Omental fat pad (tissue), 4 donors: Measurements from ENCODE around the gene TSPAN1. TPM values are rescaled to one million over a fixed set of nuclear protein-coding genes. Genes with fewer than 3 reads are reported as not detected.

Experiments used
- ATAC-seq: fragments of 150-250 bp; one replicate; pipeline ENCODE4 v1.9.1; 2016; ENCODE audit warnings: mild to moderate bottlenecking, moderate library complexity; ENCODE audit not compliant: low FRiP score
- DNase-seq: peaks from one replicate; pipeline ENCODE4 v3.0.0-alpha.2; 2019; ENCODE audit warnings: low spot score
- total RNA-seq, 4 donors: library from RNA; depleted of rRNA; stranded (reverse); fragments of >200 nt; gene quantifications; one replicate each; pipeline ENCODE4 v1.1.0, GENCODE V29; 2016
- TF ChIP-seq, protein P1 (sequence below), 3 donors: fragments of 450-650 bp; IDR thresholded peaks; one replicate each; pipeline ENCODE4 v1.5.1; 2016 to 2017; ENCODE audit warnings: antibody characterized with exemption in 3 of 3, mild to moderate bottlenecking in 3 of 3, moderate library complexity in 2 of 3

The TSPAN1 gene
- total RNA-seq, 4 donors from 2014 or later = 0.84 to 1.2 (median 1.2) TPM; not detected in 1

DNA sequence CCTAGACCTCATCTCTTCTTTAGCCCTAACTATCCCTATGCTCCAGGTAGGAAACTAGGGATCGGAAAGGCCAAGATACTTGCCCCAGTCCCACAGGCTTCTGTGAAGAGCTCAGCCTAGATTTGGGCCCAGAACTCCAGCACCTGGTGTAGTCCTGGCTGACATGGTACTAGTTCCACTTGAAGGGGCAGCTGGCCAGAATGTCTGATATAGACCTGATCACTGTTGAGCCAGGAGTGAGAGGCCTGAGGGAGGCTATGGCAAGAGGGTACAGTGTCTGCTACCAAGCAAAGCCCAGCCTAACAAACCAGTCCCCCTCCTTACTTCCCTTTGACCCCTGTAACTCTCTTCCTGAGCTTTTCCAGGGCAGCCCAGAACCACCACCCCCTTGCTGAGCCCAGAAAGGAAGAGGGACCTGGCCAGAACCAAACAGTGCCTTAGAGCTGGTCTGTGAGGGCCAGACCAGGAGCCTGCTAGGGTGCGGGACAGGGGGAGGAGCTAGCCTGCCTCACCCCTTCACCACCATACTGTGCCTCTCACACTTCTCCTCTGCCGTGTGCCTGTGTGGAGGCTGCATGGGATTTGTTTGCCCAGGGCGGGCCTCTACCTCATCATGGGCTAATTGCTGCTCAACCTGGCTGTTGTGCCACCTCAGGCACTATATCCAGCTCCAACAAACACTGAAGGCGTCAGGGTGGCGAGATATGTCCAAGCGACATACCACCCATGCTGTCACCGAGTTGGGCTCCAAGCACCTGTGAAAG, 12.4 kb downstream of the TSPAN1 start:
- DNase-seq (no peak), ATAC-seq (no peak)
- TF ChIP-seq, protein P1, sequence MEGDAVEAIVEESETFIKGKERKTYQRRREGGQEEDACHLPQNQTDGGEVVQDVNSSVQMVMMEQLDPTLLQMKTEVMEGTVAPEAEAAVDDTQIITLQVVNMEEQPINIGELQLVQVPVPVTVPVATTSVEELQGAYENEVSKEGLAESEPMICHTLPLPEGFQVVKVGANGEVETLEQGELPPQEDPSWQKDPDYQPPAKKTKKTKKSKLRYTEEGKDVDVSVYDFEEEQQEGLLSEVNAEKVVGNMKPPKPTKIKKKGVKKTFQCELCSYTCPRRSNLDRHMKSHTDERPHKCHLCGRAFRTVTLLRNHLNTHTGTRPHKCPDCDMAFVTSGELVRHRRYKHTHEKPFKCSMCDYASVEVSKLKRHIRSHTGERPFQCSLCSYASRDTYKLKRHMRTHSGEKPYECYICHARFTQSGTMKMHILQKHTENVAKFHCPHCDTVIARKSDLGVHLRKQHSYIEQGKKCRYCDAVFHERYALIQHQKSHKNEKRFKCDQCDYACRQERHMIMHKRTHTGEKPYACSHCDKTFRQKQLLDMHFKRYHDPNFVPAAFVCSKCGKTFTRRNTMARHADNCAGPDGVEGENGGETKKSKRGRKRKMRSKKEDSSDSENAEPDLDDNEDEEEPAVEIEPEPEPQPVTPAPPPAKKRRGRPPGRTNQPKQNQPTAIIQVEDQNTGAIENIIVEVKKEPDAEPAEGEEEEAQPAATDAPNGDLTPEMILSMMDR (IDR thresholded peaks at IDR 0.05) = no peak

- no peak for DNase-seq
- TF ChIP-seq, protein P1 (IDR thresholded peaks at IDR 0.05) = no peak
- ATAC-seq = no peak
Measured at GRCh38 chr1:46188295-46189030, 13.6 kb downstream of the TSPAN1 start.

DNA sequence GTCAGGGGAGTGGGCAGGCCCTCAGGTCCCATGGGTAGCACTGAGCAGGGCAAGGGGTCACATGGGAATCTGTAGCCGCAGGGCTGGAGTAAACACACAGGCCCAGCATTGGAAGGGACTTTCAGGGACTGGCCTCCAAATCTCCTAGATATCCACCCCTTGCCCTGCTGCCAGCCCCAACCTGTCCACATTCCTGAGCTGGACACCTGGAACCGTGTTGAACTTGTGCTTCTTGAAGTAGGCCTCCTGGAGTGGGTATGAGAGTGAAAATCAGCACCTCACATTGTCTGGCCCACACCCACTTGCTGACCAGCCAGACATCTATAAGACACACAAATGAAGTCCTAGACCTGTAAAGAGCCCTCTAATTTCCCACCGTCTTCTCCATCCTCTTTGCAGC, 15.7 kb downstream of the TSPAN1 start:
- TF ChIP-seq, protein P1 (IDR thresholded peaks at IDR 0.05) = no peak
- no peak for ATAC-seq
- DNase-seq = no peak

DNA sequence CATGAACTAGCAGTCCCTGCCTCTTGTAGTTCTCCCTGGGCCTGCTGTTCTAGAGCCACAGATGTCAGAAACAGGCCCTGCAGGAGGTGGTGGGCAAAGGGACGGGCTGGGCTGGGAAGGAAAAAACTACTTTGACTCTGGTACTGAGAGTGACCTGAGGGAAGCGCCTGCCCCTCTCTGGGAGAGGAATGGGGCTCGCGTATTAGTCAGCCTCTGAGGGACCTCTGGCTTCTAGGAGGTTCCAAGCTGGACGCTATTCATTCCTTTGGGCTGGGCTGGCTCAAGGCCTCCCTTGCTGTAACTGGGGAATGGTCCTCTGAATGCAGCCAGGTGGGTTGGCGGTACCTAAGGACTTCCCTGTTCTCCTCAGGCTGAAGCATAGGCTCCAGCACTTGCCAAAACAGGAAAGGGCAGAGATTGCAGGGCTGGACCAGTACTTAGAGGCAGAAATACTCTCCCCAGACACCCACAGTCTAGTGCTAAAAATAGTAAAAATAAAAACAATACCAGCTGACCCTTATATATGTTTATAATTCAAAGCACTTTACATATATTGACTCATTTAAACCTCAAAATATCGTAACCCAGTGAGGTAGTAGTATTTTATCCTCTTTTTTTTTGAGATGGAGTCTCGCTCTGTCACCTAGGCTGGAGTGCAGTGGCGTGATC, 16.3 kb downstream of the TSPAN1 start:
- TF ChIP-seq, protein P1 (IDR thresholded peaks at IDR 0.05) = no peak
- DNase-seq = no peak
- ATAC-seq = no peak

- TF ChIP-seq, protein P1 (IDR thresholded peaks at IDR 0.05) = no peak
- ATAC-seq (no peak), DNase-seq (no peak)
Measured at GRCh38 chr1:46192171-46192570, 17.3 kb downstream of the TSPAN1 start.

GRCh38 chr1:46193285-46193684, 18.4 kb downstream of the TSPAN1 start:
- ATAC-seq (no peak), DNase-seq (no peak)
- TF ChIP-seq, protein P1 (IDR thresholded peaks at IDR 0.05) = no peak
